HepG2 (cell line): ENCODE data around the gene RGS13. TPM values are rescaled to one million over a fixed set of nuclear protein-coding genes. Genes with fewer than 3 reads are reported as not detected.
A peak's percentile ranks its signal among the peaks of the same experiment; 100 is the strongest.

ENCODE experiments used
- HOXD1 ChIP-seq: sonication (generic); formaldehyde crosslinking; IDR thresholded peaks from 2 replicates; pipeline ENCODE4 v1.5.0; 2020; ENCODE audit warnings: missing genetic modification reagents
- JUNB ChIP-seq: sonication (generic); formaldehyde crosslinking; IDR thresholded peaks from 2 replicates; pipeline ENCODE4 v1.8.0; 2022; ENCODE audit warnings: missing genetic modification reagents, mild to moderate bottlenecking, borderline replicate concordance
- PAF1 ChIP-seq: IDR thresholded peaks from 2 replicates; pipeline ENCODE4 v1.6.1; 2016; ENCODE audit warnings: missing genetic modification reagents, missing compliant biosample characterization
- PCBP1 ChIP-seq: fragments of 200-400 bp; formaldehyde crosslinking; IDR thresholded peaks from 2 replicates; pipeline ENCODE4 v1.6.1; 2017; ENCODE audit warnings: mild to moderate bottlenecking, low read depth, low read length, borderline replicate concordance
- SMAD9 ChIP-seq: sonication (generic); formaldehyde crosslinking; IDR thresholded peaks from 2 replicates; pipeline ENCODE4 v1.5.1; 2020; ENCODE audit warnings: mild to moderate bottlenecking, missing genetic modification reagents
- SRSF4 ChIP-seq: fragments of 200-400 bp; formaldehyde crosslinking; IDR thresholded peaks from one replicate; pipeline ENCODE4 v1.6.1; 2018; ENCODE audit warnings: mild to moderate bottlenecking, low read depth, low read length, moderate library complexity; ENCODE audit not compliant: poor library complexity, severe bottlenecking
- TBP ChIP-seq: sonication (generic); formaldehyde crosslinking; IDR thresholded peaks from 2 replicates; pipeline ENCODE4 v1.5.0; 2020; ENCODE audit warnings: missing genetic modification reagents
- XBP1 ChIP-seq: sonication (generic); formaldehyde crosslinking; IDR thresholded peaks from 2 replicates; pipeline ENCODE4 v1.5.0; 2020; ENCODE audit warnings: missing genetic modification reagents
- ZNF891 ChIP-seq: sonication (generic); formaldehyde crosslinking; IDR thresholded peaks from 2 replicates; pipeline ENCODE4 v1.5.0; 2020; ENCODE audit warnings: mild to moderate bottlenecking, missing genetic modification reagents
- ZSCAN9 ChIP-seq: IDR thresholded peaks from 2 replicates; pipeline ENCODE4 v1.6.1; 2016; ENCODE audit warnings: borderline replicate concordance
- polyA plus RNA-seq, 8 experiments: library from polyadenylated mRNA; depleted of rRNA in 3 of 8; stranded (reverse) in 7 of 8; unstranded in 1 of 8; fragments of >200 nt; fragmentation: Illumina TruSeq in 4 of 8; extraction: Trizol in 4 of 8; gene quantifications; 2 replicates each; pipeline versions ENCODE4 v1.2.1 to v1.2.3, GENCODE V29; 2011 to 2016; ENCODE audit warnings: low read depth in 4 of 8, missing spikeins in 1 of 8, mixed read lengths in 1 of 8; ENCODE audit not compliant: insufficient read depth in 1 of 8
- total RNA-seq, 5 experiments: library from RNA; depleted of rRNA; stranded (reverse); fragments of >200 nt; fragmentation: Illumina TruSeq; extraction: Trizol; gene quantifications; 2 replicates each; pipeline ENCODE4 v1.2.3, GENCODE V29; 2016; ENCODE audit warnings: low read depth in 1 of 5
- TF ChIP-seq, protein P1 (sequence below): sonication (generic); formaldehyde crosslinking; IDR thresholded peaks from 2 replicates; pipeline ENCODE4 v1.5.1; 2020; ENCODE audit warnings: missing genetic modification reagents, mild to moderate bottlenecking, borderline replicate concordance
- TF ChIP-seq, protein P2 (sequence below): sonication (generic); formaldehyde crosslinking; IDR thresholded peaks from 2 replicates; pipeline ENCODE4 v1.4.0; 2020; ENCODE audit warnings: mild to moderate bottlenecking, missing genetic modification reagents
- TF ChIP-seq, protein P3 (sequence below): sonication (generic); formaldehyde crosslinking; IDR thresholded peaks from 2 replicates; pipeline ENCODE4 v1.8.1; 2023; ENCODE audit warnings: missing genetic modification reagents, inconsistent platforms, borderline replicate concordance
- TF ChIP-seq, protein P4 (sequence below): sonication (generic); formaldehyde crosslinking; IDR thresholded peaks from one replicate; pipeline ENCODE4 v1.5.1; 2020; ENCODE audit warnings: mild to moderate bottlenecking, missing genetic modification reagents; ENCODE audit errors: not compliant biosample characterization
- TF ChIP-seq, protein P5 (sequence below): fragments of 450-650 bp; IDR thresholded peaks from 2 replicates; pipeline ENCODE4 v1.6.1; 2017

RGS13 gene
- total and polyA plus RNA-seq, 2 of the 13 experiments (the other 11 are each of a cell fraction or from before 2014, with no cell fraction given), result not detected

DNA sequence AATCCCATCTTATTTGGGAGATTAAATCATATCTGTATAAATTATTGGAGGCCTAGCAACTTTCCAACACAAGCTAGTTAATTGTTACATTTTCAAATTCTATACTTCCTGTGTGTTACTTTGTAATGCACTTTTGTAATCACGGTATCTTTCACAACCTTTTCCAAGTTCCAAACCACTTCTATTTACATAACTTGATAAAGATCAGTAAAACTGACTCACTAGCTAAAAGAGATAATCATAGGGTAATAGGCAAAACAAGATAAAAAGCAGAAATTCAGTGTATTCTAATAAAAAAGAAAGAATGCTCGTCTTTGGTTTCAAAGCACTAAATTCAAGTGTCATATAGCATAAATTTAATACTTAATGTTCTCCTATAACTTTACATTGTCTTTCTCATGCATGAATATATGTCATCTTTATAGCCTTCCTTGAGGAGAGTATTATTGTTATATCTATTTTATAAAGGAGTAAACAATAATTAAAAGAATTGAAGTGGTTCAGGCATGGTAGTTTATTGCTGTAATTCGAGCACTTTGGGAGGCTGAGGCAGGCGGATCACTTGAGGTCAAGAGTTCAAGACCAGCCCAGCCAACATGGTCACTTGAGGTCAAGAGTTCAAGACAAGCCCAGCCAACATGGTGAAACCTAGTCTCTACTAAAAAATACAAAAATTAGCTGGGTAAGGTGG, 66.4 kb downstream of the RGS13 start (continued):
- TF ChIP-seq JUNB (CRISPR knock-in tag) (peak; percentile 79; the same call in 1 of the 2 replicates), XBP1 (CRISPR knock-in tag) (no peak), ZSCAN9 (CRISPR knock-in tag) (no peak), PCBP1 (no peak), ZNF891 (CRISPR knock-in tag) (no peak), PAF1 (CRISPR knock-in tag) (no peak), HOXD1 (CRISPR knock-in tag) (no peak), SMAD9 (CRISPR knock-in tag) (no peak), TBP (CRISPR knock-in tag) (no peak), SRSF4 (no peak)
- TF ChIP-seq, protein P1, sequence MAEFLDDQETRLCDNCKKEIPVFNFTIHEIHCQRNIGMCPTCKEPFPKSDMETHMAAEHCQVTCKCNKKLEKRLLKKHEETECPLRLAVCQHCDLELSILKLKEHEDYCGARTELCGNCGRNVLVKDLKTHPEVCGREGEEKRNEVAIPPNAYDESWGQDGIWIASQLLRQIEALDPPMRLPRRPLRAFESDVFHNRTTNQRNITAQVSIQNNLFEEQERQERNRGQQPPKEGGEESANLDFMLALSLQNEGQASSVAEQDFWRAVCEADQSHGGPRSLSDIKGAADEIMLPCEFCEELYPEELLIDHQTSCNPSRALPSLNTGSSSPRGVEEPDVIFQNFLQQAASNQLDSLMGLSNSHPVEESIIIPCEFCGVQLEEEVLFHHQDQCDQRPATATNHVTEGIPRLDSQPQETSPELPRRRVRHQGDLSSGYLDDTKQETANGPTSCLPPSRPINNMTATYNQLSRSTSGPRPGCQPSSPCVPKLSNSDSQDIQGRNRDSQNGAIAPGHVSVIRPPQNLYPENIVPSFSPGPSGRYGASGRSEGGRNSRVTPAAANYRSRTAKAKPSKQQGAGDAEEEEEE (CRISPR knock-in tag), result no peak
- TF ChIP-seq, protein P2, sequence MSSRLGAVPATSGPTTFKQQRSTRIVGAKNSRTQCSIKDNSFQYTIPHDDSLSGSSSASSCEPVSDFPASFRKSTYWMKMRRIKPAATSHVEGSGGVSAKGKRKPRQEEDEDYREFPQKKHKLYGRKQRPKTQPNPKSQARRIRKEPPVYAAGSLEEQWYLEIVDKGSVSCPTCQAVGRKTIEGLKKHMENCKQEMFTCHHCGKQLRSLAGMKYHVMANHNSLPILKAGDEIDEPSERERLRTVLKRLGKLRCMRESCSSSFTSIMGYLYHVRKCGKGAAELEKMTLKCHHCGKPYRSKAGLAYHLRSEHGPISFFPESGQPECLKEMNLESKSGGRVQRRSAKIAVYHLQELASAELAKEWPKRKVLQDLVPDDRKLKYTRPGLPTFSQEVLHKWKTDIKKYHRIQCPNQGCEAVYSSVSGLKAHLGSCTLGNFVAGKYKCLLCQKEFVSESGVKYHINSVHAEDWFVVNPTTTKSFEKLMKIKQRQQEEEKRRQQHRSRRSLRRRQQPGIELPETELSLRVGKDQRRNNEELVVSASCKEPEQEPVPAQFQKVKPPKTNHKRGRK (CRISPR knock-in tag), result no peak
- TF ChIP-seq, protein P3, sequence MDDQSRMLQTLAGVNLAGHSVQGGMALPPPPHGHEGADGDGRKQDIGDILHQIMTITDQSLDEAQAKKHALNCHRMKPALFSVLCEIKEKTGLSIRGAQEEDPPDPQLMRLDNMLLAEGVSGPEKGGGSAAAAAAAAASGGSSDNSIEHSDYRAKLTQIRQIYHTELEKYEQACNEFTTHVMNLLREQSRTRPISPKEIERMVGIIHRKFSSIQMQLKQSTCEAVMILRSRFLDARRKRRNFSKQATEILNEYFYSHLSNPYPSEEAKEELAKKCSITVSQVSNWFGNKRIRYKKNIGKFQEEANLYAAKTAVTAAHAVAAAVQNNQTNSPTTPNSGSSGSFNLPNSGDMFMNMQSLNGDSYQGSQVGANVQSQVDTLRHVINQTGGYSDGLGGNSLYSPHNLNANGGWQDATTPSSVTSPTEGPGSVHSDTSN (CRISPR knock-in tag), result no peak
- TF ChIP-seq, protein P4, sequence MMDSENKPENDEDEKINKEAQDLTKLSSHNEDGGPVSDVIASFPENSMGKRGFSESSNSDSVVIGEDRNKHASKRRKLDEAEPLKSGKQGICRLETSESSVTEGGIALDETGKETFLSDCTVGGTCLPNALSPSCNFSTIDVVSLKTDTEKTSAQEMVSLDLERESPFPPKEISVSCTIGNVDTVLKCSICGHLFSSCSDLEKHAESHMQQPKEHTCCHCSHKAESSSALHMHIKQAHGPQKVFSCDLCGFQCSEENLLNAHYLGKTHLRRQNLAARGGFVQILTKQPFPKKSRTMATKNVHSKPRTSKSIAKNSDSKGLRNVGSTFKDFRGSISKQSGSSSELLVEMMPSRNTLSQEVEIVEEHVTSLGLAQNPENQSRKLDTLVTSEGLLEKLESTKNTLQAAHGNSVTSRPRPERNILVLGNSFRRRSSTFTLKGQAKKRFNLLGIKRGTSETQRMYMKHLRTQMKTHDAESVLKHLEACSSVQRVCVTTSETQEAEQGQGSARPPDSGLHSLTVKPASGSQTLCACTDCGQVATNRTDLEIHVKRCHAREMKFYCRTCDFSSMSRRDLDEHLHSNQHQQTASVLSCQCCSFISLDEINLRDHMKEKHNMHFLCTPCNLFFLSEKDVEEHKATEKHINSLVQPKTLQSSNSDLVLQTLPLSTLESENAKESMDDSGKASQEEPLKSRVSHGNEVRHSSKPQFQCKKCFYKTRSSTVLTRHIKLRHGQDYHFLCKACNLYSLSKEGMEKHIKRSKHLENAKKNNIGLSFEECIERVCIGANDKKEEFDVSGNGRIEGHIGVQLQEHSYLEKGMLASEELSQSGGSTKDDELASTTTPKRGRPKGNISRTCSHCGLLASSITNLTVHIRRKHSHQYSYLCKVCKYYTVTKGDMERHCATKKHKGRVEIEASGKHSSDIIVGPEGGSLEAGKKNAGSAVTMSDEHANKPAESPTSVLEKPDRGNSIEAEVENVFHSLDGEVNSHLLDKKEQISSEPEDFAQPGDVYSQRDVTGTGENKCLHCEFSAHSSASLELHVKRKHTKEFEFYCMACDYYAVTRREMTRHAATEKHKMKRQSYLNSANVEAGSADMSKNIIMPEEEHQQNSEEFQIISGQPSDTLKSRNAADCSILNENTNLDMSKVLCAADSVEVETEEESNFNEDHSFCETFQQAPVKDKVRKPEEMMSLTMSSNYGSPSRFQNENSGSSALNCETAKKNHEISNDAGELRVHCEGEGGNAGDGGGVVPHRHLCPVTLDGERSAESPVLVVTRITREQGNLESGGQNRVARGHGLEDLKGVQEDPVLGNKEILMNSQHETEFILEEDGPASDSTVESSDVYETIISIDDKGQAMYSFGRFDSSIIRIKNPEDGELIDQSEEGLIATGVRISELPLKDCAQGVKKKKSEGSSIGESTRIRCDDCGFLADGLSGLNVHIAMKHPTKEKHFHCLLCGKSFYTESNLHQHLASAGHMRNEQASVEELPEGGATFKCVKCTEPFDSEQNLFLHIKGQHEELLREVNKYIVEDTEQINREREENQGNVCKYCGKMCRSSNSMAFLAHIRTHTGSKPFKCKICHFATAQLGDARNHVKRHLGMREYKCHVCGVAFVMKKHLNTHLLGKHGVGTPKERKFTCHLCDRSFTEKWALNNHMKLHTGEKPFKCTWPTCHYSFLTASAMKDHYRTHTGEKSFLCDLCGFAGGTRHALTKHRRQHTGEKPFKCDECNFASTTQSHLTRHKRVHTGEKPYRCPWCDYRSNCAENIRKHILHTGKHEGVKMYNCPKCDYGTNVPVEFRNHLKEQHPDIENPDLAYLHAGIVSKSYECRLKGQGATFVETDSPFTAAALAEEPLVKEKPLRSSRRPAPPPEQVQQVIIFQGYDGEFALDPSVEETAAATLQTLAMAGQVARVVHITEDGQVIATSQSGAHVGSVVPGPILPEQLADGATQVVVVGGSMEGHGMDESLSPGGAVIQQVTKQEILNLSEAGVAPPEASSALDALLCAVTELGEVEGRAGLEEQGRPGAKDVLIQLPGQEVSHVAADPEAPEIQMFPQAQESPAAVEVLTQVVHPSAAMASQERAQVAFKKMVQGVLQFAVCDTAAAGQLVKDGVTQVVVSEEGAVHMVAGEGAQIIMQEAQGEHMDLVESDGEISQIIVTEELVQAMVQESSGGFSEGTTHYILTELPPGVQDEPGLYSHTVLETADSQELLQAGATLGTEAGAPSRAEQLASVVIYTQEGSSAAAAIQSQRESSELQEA, result no peak
- TF ChIP-seq, protein P5, sequence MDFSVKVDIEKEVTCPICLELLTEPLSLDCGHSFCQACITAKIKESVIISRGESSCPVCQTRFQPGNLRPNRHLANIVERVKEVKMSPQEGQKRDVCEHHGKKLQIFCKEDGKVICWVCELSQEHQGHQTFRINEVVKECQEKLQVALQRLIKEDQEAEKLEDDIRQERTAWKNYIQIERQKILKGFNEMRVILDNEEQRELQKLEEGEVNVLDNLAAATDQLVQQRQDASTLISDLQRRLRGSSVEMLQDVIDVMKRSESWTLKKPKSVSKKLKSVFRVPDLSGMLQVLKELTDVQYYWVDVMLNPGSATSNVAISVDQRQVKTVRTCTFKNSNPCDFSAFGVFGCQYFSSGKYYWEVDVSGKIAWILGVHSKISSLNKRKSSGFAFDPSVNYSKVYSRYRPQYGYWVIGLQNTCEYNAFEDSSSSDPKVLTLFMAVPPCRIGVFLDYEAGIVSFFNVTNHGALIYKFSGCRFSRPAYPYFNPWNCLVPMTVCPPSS, result no peak
